ENCODE results near the gene SQOR.
A peak's percentile ranks its signal among the peaks of the same experiment; 100 is the strongest.

Gene SQOR

DNA sequence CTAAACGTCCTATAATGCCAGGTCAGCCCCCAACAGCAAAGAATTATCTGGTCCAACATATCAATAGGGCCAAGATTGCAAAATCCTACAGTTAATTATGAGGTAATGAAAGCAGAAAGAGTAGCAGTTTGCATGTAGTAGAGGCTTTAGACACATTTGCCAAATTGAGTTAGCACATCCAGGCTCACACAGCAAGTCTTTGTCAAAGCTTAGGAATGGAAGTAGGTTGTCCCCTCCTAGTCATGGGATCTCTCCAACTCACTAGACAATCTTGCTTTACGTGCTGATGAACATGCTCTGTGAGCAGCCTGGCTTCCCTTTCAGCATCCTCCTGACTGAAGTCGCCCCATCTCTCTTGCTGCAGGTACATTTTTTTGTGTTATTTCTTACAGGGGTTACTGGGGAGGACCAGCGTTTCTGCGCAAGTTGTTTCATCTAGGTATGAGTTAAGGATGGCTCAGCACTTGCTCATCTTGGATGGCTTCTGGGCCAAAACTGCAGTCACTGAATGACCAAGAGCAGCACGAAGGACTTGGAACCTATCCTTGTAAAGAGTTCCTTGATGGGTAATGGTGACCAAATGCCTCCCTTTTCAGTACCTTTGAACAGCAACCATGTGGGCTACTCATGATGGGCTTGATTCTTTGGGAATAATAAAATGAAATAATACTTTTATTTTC lies 55.9 kb downstream of the SQOR start:
- H3K4me3 Mint-ChIP-seq: no peak overlapping the region
- no peak overlapping the region for H3K27ac Mint-ChIP-seq
- no peaks in the 10 kb centered on the region for H3K9me3 Mint-ChIP-seq
- DNase-seq: no peak
- H3K4me1 Mint-ChIP-seq (ENCODE audit: low read depth): no peaks in the 10 kb centered on the region
- peaks cover 74% of the 10 kb centered on the region for H3K36me3 Mint-ChIP-seq (ENCODE audit: low read depth)
- no peaks in the 10 kb centered on the region for H3K27me3 Mint-ChIP-seq

DNA sequence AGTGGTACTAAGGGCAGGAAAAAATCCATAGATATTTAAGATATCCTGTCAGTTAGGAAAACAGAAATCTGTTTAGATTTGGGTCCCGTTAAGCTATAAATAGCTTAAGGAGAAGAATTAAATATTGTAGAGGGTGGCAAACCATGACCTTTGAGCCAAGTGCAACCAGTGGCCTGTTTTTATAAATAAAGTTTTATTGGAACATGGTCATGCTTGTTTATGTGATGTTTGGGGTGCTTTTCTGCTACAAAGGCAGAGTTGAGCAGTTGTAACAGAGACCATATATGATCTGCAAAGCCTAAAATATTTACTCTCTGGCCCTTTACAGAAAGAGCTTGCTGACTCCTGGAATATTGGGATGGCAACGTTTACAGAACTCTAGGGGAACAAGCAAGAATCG lies 66.3 kb downstream of the SQOR start:
- no peaks in the 10 kb centered on the region for H3K36me3 Mint-ChIP-seq (ENCODE audit: low read depth)
- H3K9me3 Mint-ChIP-seq: no peaks in the 10 kb centered on the region
- H3K27ac Mint-ChIP-seq: no peak overlapping the region
- peaks cover 4% of the 10 kb centered on the region for H3K27me3 Mint-ChIP-seq
- H3K4me3 Mint-ChIP-seq: no peak overlapping the region
- no peak for DNase-seq
- H3K4me1 Mint-ChIP-seq (ENCODE audit: low read depth): peaks cover 15% of the 10 kb centered on the region

GRCh38 chr15:45702041-45702440 lies 67.2 kb downstream of the SQOR start:
- Mint-ChIP-seq H3K9me3 (no peaks in the 10 kb centered on the region), H3K27ac (no peak overlapping the region), H3K36me3 (ENCODE audit: low read depth) (no peaks in the 10 kb centered on the region), H3K4me3 (no peak overlapping the region), H3K4me1 (ENCODE audit: low read depth) (peaks cover 15% of the 10 kb centered on the region), H3K27me3 (peaks cover 4% of the 10 kb centered on the region)
- no peak for DNase-seq

- Mint-ChIP-seq H3K27ac (no peak overlapping the region), H3K4me1 (ENCODE audit: low read depth) (peaks cover 15% of the 10 kb centered on the region), H3K36me3 (ENCODE audit: low read depth) (no peaks in the 10 kb centered on the region), H3K9me3 (no peaks in the 10 kb centered on the region), H3K4me3 (peak overlapping the region; percentile 77), H3K27me3 (peaks cover 4% of the 10 kb centered on the region)
- DNase-seq: no peak
Observed at GRCh38 chr15:45703670-45704328, 69.0 kb downstream of the SQOR start.

DNA sequence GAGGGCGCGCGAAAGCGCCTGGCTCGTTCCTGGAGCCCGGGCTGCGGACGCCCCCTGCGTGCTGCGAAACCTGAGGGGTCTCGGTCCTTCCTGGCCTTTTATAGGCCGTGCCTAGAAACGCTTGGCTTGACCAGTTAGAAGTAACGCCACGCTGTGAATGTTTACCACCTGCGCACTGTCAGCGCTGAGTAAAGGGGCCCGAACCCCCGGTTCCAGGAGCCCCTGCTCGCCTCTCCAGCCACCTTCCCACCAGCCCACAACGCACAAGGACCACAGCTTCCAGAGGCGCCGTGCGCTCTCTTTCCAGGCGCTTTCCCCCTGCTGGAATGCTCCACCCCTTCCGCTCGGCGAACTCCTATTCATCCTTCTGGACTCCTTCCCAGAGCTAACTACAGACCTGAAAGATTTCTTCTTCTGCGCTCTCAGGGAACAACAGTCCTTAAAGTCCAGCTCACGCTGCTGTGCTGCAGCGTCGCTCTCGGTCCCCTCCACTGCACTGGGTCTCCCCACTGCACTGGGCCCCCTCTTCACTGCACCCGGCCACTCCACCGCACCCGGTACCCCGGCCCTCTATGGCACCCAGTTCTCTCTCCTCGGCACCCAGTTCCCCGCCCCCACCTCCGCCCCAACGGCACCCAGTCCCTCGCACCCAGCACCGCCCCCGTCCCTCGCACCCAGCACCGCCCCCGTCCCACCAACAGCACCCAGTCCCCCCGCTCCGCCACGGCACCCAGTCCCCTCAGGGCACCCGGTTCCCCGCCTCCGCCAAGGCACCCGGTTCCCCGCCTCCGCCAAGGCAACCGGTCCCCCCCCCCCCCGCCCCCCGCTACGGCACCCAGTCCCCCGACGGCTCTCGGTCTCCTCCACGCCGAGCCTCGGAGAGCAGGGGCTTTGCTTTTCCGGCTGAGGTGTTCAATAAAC lies 69.8 kb downstream of the SQOR start:
- Mint-ChIP-seq H3K9me3 (no peaks in the 10 kb centered on the region), H3K27me3 (peaks cover 4% of the 10 kb centered on the region), H3K27ac (peak overlapping the region; percentile 14), H3K4me3 (peak overlapping the region; percentile 77), H3K36me3 (ENCODE audit: low read depth) (no peaks in the 10 kb centered on the region), H3K4me1 (ENCODE audit: low read depth) (peaks cover 15% of the 10 kb centered on the region)
- DNase-seq: peak; percentile 37

DNA sequence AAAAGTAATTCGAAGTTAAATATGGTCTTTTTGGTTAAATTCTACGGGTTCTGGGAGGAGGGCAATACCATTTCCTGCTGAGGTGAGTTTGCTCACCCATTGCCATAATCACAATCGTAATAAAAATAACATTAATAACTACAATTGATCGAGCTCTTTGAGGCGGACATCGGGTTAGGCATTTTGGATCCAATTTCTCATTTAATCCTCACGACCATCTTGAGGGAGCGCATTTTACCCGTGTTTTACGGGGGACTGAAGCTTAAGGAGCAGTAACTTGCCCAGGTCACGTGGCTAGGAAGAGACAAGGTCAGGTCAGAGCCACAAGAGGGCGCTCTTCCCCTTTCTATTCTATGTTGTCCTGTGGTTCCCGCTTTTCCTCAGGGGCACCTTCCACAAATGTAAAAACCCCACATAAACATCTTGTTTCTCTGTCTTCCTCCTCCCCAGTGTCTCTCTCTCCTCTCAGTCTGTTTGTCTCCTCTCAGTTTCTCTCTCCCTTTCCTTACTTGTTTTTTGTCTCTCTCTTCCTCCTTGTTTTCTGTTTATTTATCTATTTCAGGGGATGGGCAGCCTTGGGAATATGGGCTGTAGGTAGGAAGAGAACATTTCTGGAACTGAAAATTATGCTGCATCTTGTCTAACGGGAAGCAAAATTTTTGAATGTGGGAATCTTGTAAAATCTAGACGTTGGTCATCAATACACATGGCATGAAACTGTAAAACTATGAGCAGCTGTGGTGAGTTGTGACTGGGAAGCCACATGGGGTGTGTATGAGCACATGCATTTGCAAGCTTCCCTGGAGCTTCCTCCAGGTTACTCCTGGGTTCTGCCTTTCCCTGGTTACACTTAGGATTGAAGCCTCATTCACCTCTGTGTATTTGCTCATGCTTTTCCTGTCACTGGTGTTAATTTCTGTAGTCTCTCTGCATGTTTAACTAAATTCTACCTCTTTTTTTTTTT lies 71.0 kb downstream of the SQOR start:
- peak; percentile 69 for DNase-seq

GRCh38 chr15:45710657-45711056 lies 75.8 kb downstream of the SQOR start:
- Mint-ChIP-seq H3K4me3 (no peak overlapping the region), H3K36me3 (ENCODE audit: low read depth) (no peaks in the 10 kb centered on the region), H3K27me3 (peaks cover 13% of the 10 kb centered on the region), H3K4me1 (ENCODE audit: low read depth) (peaks cover 9% of the 10 kb centered on the region), H3K9me3 (no peaks in the 10 kb centered on the region), H3K27ac (no peak overlapping the region)
- DNase-seq: no peak

More for the DNA sequence above, 71.0 kb downstream of the SQOR start:
- H3K36me3 Mint-ChIP-seq (ENCODE audit: low read depth): no peaks in the 10 kb centered on the region
- H3K27ac Mint-ChIP-seq: peak overlapping the region; percentile 71
- peaks cover 15% of the 10 kb centered on the region for H3K4me1 Mint-ChIP-seq (ENCODE audit: low read depth)
- peak overlapping the region; percentile 77 for H3K4me3 Mint-ChIP-seq
- no peaks in the 10 kb centered on the region for H3K9me3 Mint-ChIP-seq
- H3K27me3 Mint-ChIP-seq: peaks cover 4% of the 10 kb centered on the region

DNA sequence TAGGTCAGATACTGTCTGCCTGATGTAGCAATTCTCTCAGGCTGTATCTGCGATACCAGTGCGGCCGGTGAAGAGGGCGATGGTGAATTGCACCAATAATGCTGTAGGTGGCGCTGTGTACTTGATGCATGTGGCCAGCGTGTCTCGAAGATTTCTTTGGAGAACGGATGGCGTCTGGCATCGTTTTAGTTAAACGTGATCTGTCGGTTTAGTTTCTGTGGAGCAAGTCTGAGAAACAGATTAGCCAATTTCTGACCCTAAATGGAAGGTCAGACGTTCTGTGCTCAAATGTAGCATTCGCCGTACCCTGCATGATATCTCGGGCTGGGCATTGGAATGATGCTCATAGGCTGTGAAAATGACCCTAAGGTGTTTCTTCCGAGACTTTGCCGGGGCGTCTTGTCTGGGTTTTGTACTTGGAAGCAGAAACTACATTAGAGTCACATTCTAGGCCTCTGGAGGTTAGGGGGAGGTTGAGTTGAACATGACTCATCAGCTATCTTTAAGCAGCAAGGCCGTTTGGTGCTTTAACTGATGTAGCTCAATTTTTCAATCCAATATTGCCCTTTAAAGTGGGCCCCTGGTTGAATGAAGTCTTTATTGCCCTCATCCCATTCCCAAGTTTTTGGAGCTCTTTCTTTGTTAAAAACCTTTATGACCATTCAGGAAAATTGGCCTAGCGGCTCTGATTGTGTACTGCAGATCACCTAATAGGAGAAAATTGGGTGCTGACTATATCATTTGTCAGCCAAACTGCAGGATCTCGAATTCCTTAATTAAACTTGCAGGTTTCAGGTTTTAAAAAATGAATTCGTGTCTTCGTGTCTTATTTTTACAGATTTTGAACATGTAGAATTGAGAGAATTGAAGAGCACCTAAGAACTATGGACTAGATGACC lies 80.0 kb downstream of the SQOR start:
- DNase-seq: peak; percentile 50
- H3K27me3 Mint-ChIP-seq: peaks cover 28% of the 10 kb centered on the region
- peaks cover 5% of the 10 kb centered on the region for H3K4me1 Mint-ChIP-seq (ENCODE audit: low read depth)
- no peaks in the 10 kb centered on the region for H3K36me3 Mint-ChIP-seq (ENCODE audit: low read depth)
- no peak overlapping the region for H3K4me3 Mint-ChIP-seq
- no peak overlapping the region for H3K27ac Mint-ChIP-seq
- no peaks in the 10 kb centered on the region for H3K9me3 Mint-ChIP-seq

DNA sequence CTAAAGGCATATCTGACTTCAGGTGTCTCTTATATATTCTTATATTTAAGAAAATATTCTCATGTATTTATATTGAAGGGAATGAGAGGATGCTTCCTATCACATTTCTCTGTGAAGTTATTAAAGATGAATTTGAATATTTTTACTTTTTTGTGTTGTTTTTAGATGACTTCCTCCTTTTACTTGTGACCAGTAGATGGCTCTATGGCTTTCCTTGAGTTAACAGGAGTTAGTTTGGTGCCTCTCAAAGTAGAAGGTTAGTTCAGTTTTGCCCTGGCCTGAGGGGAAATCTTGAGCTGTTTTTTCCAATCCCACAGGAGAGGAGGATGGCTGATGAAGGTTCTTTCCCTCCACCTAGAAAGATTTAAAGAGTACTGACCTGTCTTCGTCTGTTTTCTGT lies 80.7 kb downstream of the SQOR start:
- no peak for DNase-seq
- Mint-ChIP-seq H3K9me3 (no peaks in the 10 kb centered on the region), H3K4me1 (ENCODE audit: low read depth) (peaks cover 5% of the 10 kb centered on the region)

GRCh38 chr15:45719490-45719889 lies 84.7 kb downstream of the SQOR start:
- Mint-ChIP-seq H3K27me3 (peaks cover 36% of the 10 kb centered on the region), H3K36me3 (ENCODE audit: low read depth) (no peaks in the 10 kb centered on the region), H3K27ac (no peak overlapping the region), H3K4me1 (ENCODE audit: low read depth) (peaks cover 4% of the 10 kb centered on the region), H3K9me3 (no peaks in the 10 kb centered on the region), H3K4me3 (no peak overlapping the region)
- DNase-seq: no peak

More for the DNA sequence above, 80.7 kb downstream of the SQOR start:
- Mint-ChIP-seq H3K36me3 (ENCODE audit: low read depth) (no peaks in the 10 kb centered on the region), H3K27me3 (peaks cover 29% of the 10 kb centered on the region), H3K27ac (no peak overlapping the region), H3K4me3 (no peak overlapping the region)

DNA sequence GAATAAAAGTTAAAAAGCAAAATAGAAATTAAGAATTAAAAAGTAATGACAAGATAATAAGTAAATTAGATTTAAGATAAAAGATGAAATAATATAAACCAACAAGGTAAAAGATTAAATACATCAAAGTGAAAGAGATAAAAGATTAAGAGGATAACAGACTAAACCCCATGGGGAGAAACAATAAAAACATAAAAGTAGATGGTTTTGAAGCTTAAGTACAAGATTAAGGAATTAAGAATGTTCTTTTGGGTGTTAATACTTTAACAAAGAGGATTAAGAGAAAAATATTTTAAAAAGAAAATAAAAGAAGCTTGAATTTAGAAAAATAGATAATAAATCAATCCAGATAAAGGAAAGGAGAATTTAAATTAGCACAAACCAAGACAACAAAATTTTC lies 85.4 kb downstream of the SQOR start:
- H3K4me1 Mint-ChIP-seq (ENCODE audit: low read depth): no peaks in the 10 kb centered on the region
- no peak for DNase-seq
- H3K27ac Mint-ChIP-seq: no peak overlapping the region
- no peaks in the 10 kb centered on the region for H3K9me3 Mint-ChIP-seq
- no peaks in the 10 kb centered on the region for H3K36me3 Mint-ChIP-seq (ENCODE audit: low read depth)
- peaks cover 34% of the 10 kb centered on the region for H3K27me3 Mint-ChIP-seq
- no peak overlapping the region for H3K4me3 Mint-ChIP-seq

GRCh38 chr15:45728641-45729040 lies 93.8 kb downstream of the SQOR start:
- no peak overlapping the region for H3K27ac Mint-ChIP-seq
- H3K4me1 Mint-ChIP-seq (ENCODE audit: low read depth): no peaks in the 10 kb centered on the region
- no peaks in the 10 kb centered on the region for H3K9me3 Mint-ChIP-seq
- H3K4me3 Mint-ChIP-seq: no peak overlapping the region
- no peak for DNase-seq
- H3K36me3 Mint-ChIP-seq (ENCODE audit: low read depth): no peaks in the 10 kb centered on the region
- H3K27me3 Mint-ChIP-seq: peaks cover 9% of the 10 kb centered on the region

GRCh38 chr15:45729141-45729540 lies 94.3 kb downstream of the SQOR start:
- Mint-ChIP-seq H3K36me3 (ENCODE audit: low read depth) (no peaks in the 10 kb centered on the region), H3K9me3 (no peaks in the 10 kb centered on the region), H3K27ac (no peak overlapping the region), H3K27me3 (peaks cover 14% of the 10 kb centered on the region), H3K4me3 (no peak overlapping the region), H3K4me1 (ENCODE audit: low read depth) (no peaks in the 10 kb centered on the region)
- DNase-seq: no peak

Measured in activated T-cell treated with anti-CD3 and anti-CD28 coated beads, Interleukin-2, amount 50 U/mL, for 24 hours (primary cell).